Smooth muscle cell (in vitro differentiated cells): ENCODE measurements around the gene NPR3. TPM values are rescaled to one million over a fixed set of nuclear protein-coding genes. Genes with fewer than 3 reads are reported as not detected.
A peak's percentile ranks its signal among the peaks of the same experiment; 100 is the strongest.

Experiments
- DNase-seq: peaks from one replicate; lab custom pipeline; 2025; ENCODE audit not compliant: unreplicated experiment; lab: John Stamatoyannopoulos, UW
- H2AFZ ChIP-seq: fragments of 200-600 bp; sonication (generic); 2 replicates; pipeline ENCODE4 v1.6.0; 2016; ENCODE audit warnings: antibody characterized with exemption, low read depth, mild to moderate bottlenecking
- H3F3A ChIP-seq: fragments of 200-600 bp; sonication (generic); 2 replicates; pipeline ENCODE4 v1.6.0; 2017; ENCODE audit warnings: antibody characterized with exemption, low read depth
- H3K27ac ChIP-seq: fragments of 200-600 bp; sonication (generic); 2 replicates; pipeline ENCODE4 v1.5.1; 2016; ENCODE audit warnings: low read depth, mild to moderate bottlenecking
- H3K27me3 ChIP-seq: fragments of 200-600 bp; sonication (generic); 2 replicates; pipeline ENCODE4 v1.6.1; 2016; ENCODE audit warnings: low read depth, mild to moderate bottlenecking
- H3K36me3 ChIP-seq: fragments of 200-600 bp; sonication (generic); 2 replicates; pipeline ENCODE4 v1.5.1; 2016; ENCODE audit warnings: low read depth
- H3K4me1 ChIP-seq: fragments of 200-600 bp; sonication (generic); 2 replicates; pipeline ENCODE4 v1.5.1; 2016; ENCODE audit warnings: low read depth
- H3K4me2 ChIP-seq: fragments of 200-600 bp; sonication (generic); 2 replicates; pipeline ENCODE4 v1.6.0; 2016; ENCODE audit warnings: mild to moderate bottlenecking
- H3K4me3 ChIP-seq: fragments of 200-600 bp; sonication (generic); 2 replicates; pipeline ENCODE4 v1.5.1; 2016; ENCODE audit warnings: mild to moderate bottlenecking
- H3K79me2 ChIP-seq: fragments of 200-600 bp; sonication (generic); 2 replicates; pipeline ENCODE4 v1.6.0; 2016; ENCODE audit warnings: low read depth, mild to moderate bottlenecking
- H3K9ac ChIP-seq: fragments of 200-600 bp; sonication (generic); 2 replicates; pipeline ENCODE4 v1.6.0; 2016; ENCODE audit warnings: low read depth
- H3K9me3 ChIP-seq: fragments of 200-600 bp; sonication (generic); replicated peaks from 2 replicates; pipeline ENCODE4 v1.5.1; 2016; ENCODE audit warnings: low read depth
- H4K20me1 ChIP-seq: fragments of 200-600 bp; sonication (generic); 2 replicates; pipeline ENCODE4 v1.6.0; 2016; ENCODE audit warnings: low read depth
- CTCF ChIP-seq: fragments of 200-600 bp; sonication (generic); IDR thresholded peaks from 2 replicates; pipeline ENCODE4 v1.5.1; 2017; ENCODE audit warnings: borderline replicate concordance, mild to moderate bottlenecking, antibody characterized with exemption; ENCODE audit not compliant: insufficient read depth, poor library complexity, severe bottlenecking
- WGBS: methylation state at CpG from one replicate; pipeline ENCODE4 v1.1.7; 2016; ENCODE audit warnings: low lambda C conversion rate; 5-methylcytosine and 5-hydroxymethylcytosine counted together
- polyA plus RNA-seq: library from polyadenylated mRNA; unstranded; fragments of >200 nt; fragmentation: Nextera tagmentation; extraction: Ambion mirVana; gene quantifications from 2 replicates; pipeline ENCODE4 v1.2.1, GENCODE V29; 2016
- total RNA-seq: library from RNA; depleted of rRNA; stranded (reverse); fragments of >200 nt; gene quantifications from 2 replicates; pipeline ENCODE4 v1.2.3, GENCODE V29; 2014

Gene NPR3
- total and polyA plus RNA-seq, 2 experiments from 2014 or later, result 2.5 to 5.4 TPM

GRCh38 chr5:32754284-32754683 is 43.2 kb downstream of the NPR3 start:
- Histone ChIP-seq H3F3A (no peaks in the 10 kb centered on the region), H3K4me1 (no peaks in the 10 kb centered on the region), H3K27me3 (no peaks in the 10 kb centered on the region), H3K9ac (no peak overlapping the region), H3K79me2 (no peaks in the 10 kb centered on the region), H3K27ac (no peak overlapping the region), H2AFZ (no peak overlapping the region), H4K20me1 (no peaks in the 10 kb centered on the region), H3K4me2 (no peak overlapping the region), H3K9me3 (no peaks in the 10 kb centered on the region), H3K36me3 (no peaks in the 10 kb centered on the region), H3K4me3 (no peak overlapping the region)
- 97% methylated on average over 1 of the region's 1 CpG for WGBS
- no peak for DNase-seq
- TF ChIP-seq CTCF, result no peak

GRCh38 chr5:32760091-32760509 is 49.0 kb downstream of the NPR3 start:
- Histone ChIP-seq H3K9ac (no peak overlapping the region), H3K4me1 (no peaks in the 10 kb centered on the region), H3F3A (no peaks in the 10 kb centered on the region), H3K27ac (no peak overlapping the region), H2AFZ (no peak overlapping the region), H3K9me3 (no peaks in the 10 kb centered on the region), H4K20me1 (no peaks in the 10 kb centered on the region), H3K4me2 (peak overlapping the region; percentile 25), H3K79me2 (no peaks in the 10 kb centered on the region), H3K4me3 (no peak overlapping the region), H3K36me3 (no peaks in the 10 kb centered on the region), H3K27me3 (no peaks in the 10 kb centered on the region)
- DNase-seq, result no peak
- TF ChIP-seq CTCF, result no peak
- WGBS, result 61% methylated on average over 4 of the region's 4 CpGs

- no peaks in the 10 kb centered on the region for H4K20me1 ChIP-seq
- no peak overlapping the region for H2AFZ ChIP-seq
- H3K4me1 ChIP-seq, result no peaks in the 10 kb centered on the region
- H3K79me2 ChIP-seq, result no peaks in the 10 kb centered on the region
- H3K27me3 ChIP-seq, result no peaks in the 10 kb centered on the region
- H3K36me3 ChIP-seq, result no peaks in the 10 kb centered on the region
- no peak for TF ChIP-seq CTCF
- no peaks in the 10 kb centered on the region for H3K9me3 ChIP-seq
- no peak for DNase-seq
- no peak overlapping the region for H3K4me2 ChIP-seq
- H3K27ac ChIP-seq, result no peak overlapping the region
- no peak overlapping the region for H3K9ac ChIP-seq
- H3K4me3 ChIP-seq, result no peak overlapping the region
- 85% methylated on average over 4 of the region's 4 CpGs for WGBS
- no peaks in the 10 kb centered on the region for H3F3A ChIP-seq
These were observed 54.1 kb downstream of the NPR3 start for GRCh38 chr5:32765266-32765665.

- WGBS, result 39% methylated on average over 8 of the region's 8 CpGs
- Histone ChIP-seq H3K4me2 (peak overlapping the region; percentile 38), H3F3A (no peaks in the 10 kb centered on the region), H4K20me1 (no peaks in the 10 kb centered on the region), H2AFZ (no peak overlapping the region), H3K36me3 (no peaks in the 10 kb centered on the region), H3K9me3 (no peaks in the 10 kb centered on the region), H3K9ac (no peak overlapping the region), H3K79me2 (no peaks in the 10 kb centered on the region), H3K27ac (peak overlapping the region; percentile 32), H3K27me3 (peaks cover 7% of the 10 kb centered on the region), H3K4me1 (no peaks in the 10 kb centered on the region), H3K4me3 (no peak overlapping the region)
- DNase-seq, result no peak
- no peak for TF ChIP-seq CTCF
These were observed 56.9 kb downstream of the NPR3 start for GRCh38 chr5:32767948-32768467.
